H1 (cell line): ENCODE data around the gene TPD52L2. TPM values are rescaled to one million over a fixed set of nuclear protein-coding genes. Genes with fewer than 3 reads are reported as not detected.

ENCODE experiments used
- CTCF ChIA-PET: fragments of 300-600 bp; sonication (Branson Sonifier 250); formaldehyde crosslinking; loops from one replicate; lab custom pipeline; 2021; ENCODE audit not compliant: partially characterized antibody; lab: Charles Lee
- POLR2A ChIA-PET: fragments of 300-600 bp; sonication (Branson Sonifier 250); formaldehyde crosslinking; loops from one replicate; lab custom pipeline; 2021; ENCODE audit warnings: inconsistent platforms; ENCODE audit not compliant: partially characterized antibody; lab: Charles Lee
- DNase-seq, 2 experiments: peaks; one replicate each; pipeline versions ENCODE4 v3.0.0 to v3.0.0-alpha.2; 2010 to 2022; ENCODE audit warnings: low spot score in 2 of 2, low read depth in 1 of 2, mixed read lengths in 1 of 2
- FAIRE-seq: peaks from 2 replicates; lab custom pipeline; 2011; peaks lifted over from hg19 to GRCh38; lab: Jason Lieb, UNC
- H2AFZ ChIP-seq: 2 replicates; pipeline ENCODE4 v1.8.1; 2012; ENCODE audit warnings: low read length, inconsistent platforms
- H2AK5ac ChIP-seq: 2 replicates; pipeline ENCODE4 v1.6.1; 2013; ENCODE audit warnings: low read depth, low read length
- H2BK120ac ChIP-seq: replicated peaks from 2 replicates; pipeline ENCODE3; 2013; ENCODE audit warnings: low read depth, low read length, inconsistent platforms
- H2BK12ac ChIP-seq: 2 replicates; pipeline ENCODE4 v1.6.1; 2013; ENCODE audit warnings: low read depth, low read length
- H2BK15ac ChIP-seq: 2 replicates; pipeline ENCODE4 v1.6.1; 2013; ENCODE audit warnings: low read length
- H2BK20ac ChIP-seq: 2 replicates; pipeline ENCODE4 v1.6.1; 2013; ENCODE audit warnings: low read length
- H2BK5ac ChIP-seq: 2 replicates; pipeline ENCODE4 v1.6.1; 2013; ENCODE audit warnings: low read depth, low read length
- H3K14ac ChIP-seq: 2 replicates; pipeline ENCODE4 v1.6.1; 2013; ENCODE audit warnings: inconsistent platforms; ENCODE audit not compliant: insufficient read length
- H3K18ac ChIP-seq: 2 replicates; pipeline ENCODE4 v1.6.1; 2013; ENCODE audit warnings: low read length; ENCODE audit errors: extremely low read depth
- H3K23ac ChIP-seq: 2 replicates; pipeline ENCODE4 v1.6.1; 2013; ENCODE audit warnings: inconsistent platforms; ENCODE audit not compliant: insufficient read length
- H3K23me2 ChIP-seq: 2 replicates; pipeline ENCODE4 v1.6.1; 2013; ENCODE audit warnings: low read depth, low read length
- H3K27ac ChIP-seq: 2 replicates; pipeline ENCODE4 v1.6.1; 2011; ENCODE audit warnings: low read depth, low read length, inconsistent platforms
- H3K27me3 ChIP-seq, 4 experiments: replicated peaks in 1 of 4; 1 replicate in 1 of 4; 2 replicates in 3 of 4; pipeline versions ENCODE4 v1.6.1 to v1.8.1; 2011 to 2013; ENCODE audit warnings: low read length in 3 of 4, mild to moderate bottlenecking in 3 of 4, inconsistent platforms in 2 of 4, mixed read lengths in 2 of 4, moderate library complexity in 1 of 4; ENCODE audit not compliant: control insufficient read depth in 3 of 4, insufficient read depth in 3 of 4; ENCODE audit errors: extremely low read depth in 1 of 4
- H3K36me3 ChIP-seq, 4 experiments: 2 replicates each; pipeline versions ENCODE4 v1.6.1 to v1.8.1; 2011 to 2013; ENCODE audit warnings: mild to moderate bottlenecking in 4 of 4, low read length in 3 of 4, moderate library complexity in 2 of 4, control low read depth in 1 of 4, inconsistent platforms in 1 of 4; ENCODE audit not compliant: insufficient read depth in 4 of 4, control insufficient read depth in 2 of 4
- H3K4ac ChIP-seq: replicated peaks from 2 replicates; pipeline ENCODE3; 2013; ENCODE audit warnings: low read length, low read depth, mixed read lengths, inconsistent platforms; ENCODE audit not compliant: insufficient read length
- H3K4me1 ChIP-seq, 4 experiments: replicated peaks in 1 of 4; 1 replicate in 1 of 4; 2 replicates in 3 of 4; pipeline versions ENCODE4 v1.6.1 to v1.8.1; 2011 to 2013; ENCODE audit warnings: low read length in 3 of 4, inconsistent platforms in 2 of 4, mixed read lengths in 1 of 4; ENCODE audit not compliant: insufficient read depth in 4 of 4, control insufficient read depth in 3 of 4
- H3K4me2 ChIP-seq, 2 experiments: 2 replicates each; pipeline versions ENCODE4 v1.6.1 to v1.8.1; 2011 to 2013; ENCODE audit warnings: low read depth in 2 of 2, low read length in 2 of 2, control low read depth in 1 of 2, inconsistent platforms in 1 of 2, mild to moderate bottlenecking in 1 of 2; ENCODE audit not compliant: insufficient read depth in 1 of 2
- H3K4me3 ChIP-seq, 4 experiments: fragments of 200-600, 300-600 bp in 1 of 4; sonication (generic), shearing (Covaris generic), sonication (Bioruptor Twin) in 1 of 4; 2 replicates each; pipeline versions ENCODE4 v1.5.1 to v1.8.1; 2011 to 2016; ENCODE audit warnings: low read length in 4 of 4, low read depth in 3 of 4, control low read depth in 2 of 4, inconsistent platforms in 2 of 4, mild to moderate bottlenecking in 2 of 4, mixed read lengths in 1 of 4, moderate library complexity in 1 of 4; ENCODE audit not compliant: insufficient read depth in 2 of 4; ENCODE audit errors: extremely low read depth in 1 of 4
- H3K56ac ChIP-seq: replicated peaks from 2 replicates; pipeline ENCODE3; 2013; ENCODE audit warnings: low read depth, mild to moderate bottlenecking, mixed read lengths, low read length, inconsistent platforms; ENCODE audit not compliant: insufficient read length
- H3K79me1 ChIP-seq: 2 replicates; pipeline ENCODE4 v1.6.1; 2013; ENCODE audit warnings: low read depth, low read length, control low read depth
- H3K79me2 ChIP-seq, 2 experiments: 2 replicates each; pipeline versions ENCODE4 v1.6.1 to v1.8.1; 2012 to 2013; ENCODE audit warnings: low read length in 2 of 2, mild to moderate bottlenecking in 2 of 2, inconsistent platforms in 1 of 2; ENCODE audit not compliant: insufficient read depth in 2 of 2, control insufficient read depth in 1 of 2
- H3K9ac ChIP-seq, 4 experiments: replicated peaks in 1 of 4; 1 replicate in 1 of 4; 2 replicates in 3 of 4; pipeline versions ENCODE4 v1.6.1 to v1.8.1; 2011 to 2013; ENCODE audit warnings: low read depth in 3 of 4, low read length in 3 of 4, control low read depth in 2 of 4, mild to moderate bottlenecking in 2 of 4, moderate library complexity in 2 of 4, inconsistent platforms in 1 of 4; ENCODE audit errors: extremely low read depth in 1 of 4
- H3K9me3 ChIP-seq, 2 experiments: 2 replicates each; pipeline versions ENCODE4 v1.6.1 to v1.8.1; 2012 to 2013; ENCODE audit warnings: mild to moderate bottlenecking in 2 of 2, moderate library complexity in 2 of 2, control low read depth in 1 of 2, inconsistent platforms in 1 of 2, low read depth in 1 of 2, low read length in 1 of 2, mixed read lengths in 1 of 2; ENCODE audit not compliant: insufficient read depth in 2 of 2
- H4K20me1 ChIP-seq, 2 experiments: replicated peaks in 1 of 2; 2 replicates each; pipeline versions ENCODE3 to v1.8.1; 2011 to 2013; ENCODE audit warnings: inconsistent platforms in 2 of 2, low read length in 2 of 2, mild to moderate bottlenecking in 1 of 2; ENCODE audit not compliant: insufficient read depth in 2 of 2, control insufficient read depth in 1 of 2
- H4K5ac ChIP-seq: 2 replicates; pipeline ENCODE4 v1.6.1; 2013; ENCODE audit warnings: low read length, low read depth, mixed read lengths, inconsistent platforms; ENCODE audit not compliant: insufficient read length
- H4K8ac ChIP-seq: 2 replicates; pipeline ENCODE4 v1.8.0; 2013; ENCODE audit warnings: mild to moderate bottlenecking, moderate library complexity, low read length, inconsistent platforms; ENCODE audit not compliant: insufficient read depth; ENCODE audit errors: extremely low read depth
- H4K91ac ChIP-seq: replicated peaks from 2 replicates; pipeline ENCODE3; 2013; ENCODE audit warnings: low read length, mixed read lengths, inconsistent platforms; ENCODE audit not compliant: insufficient read length
- POLR2AphosphoS5 ChIP-seq: IDR thresholded peaks from 2 replicates; pipeline ENCODE4 v1.6.1; 2011; ENCODE audit warnings: low read depth, low read length
- YY1 ChIP-seq: IDR thresholded peaks from 2 replicates; pipeline ENCODE4 v1.6.1; 2011; ENCODE audit warnings: low read depth, mild to moderate bottlenecking, low read length
- WGBS, 2 experiments: shearing (Covaris generic) in 1 of 2; methylation state at CpG; one replicate each; pipeline versions ENCODE4 v1.1.6 to v1.1.7; 2013 to 2015; ENCODE audit warnings: low lambda C conversion rate in 2 of 2, mixed read lengths in 2 of 2, inconsistent platforms in 1 of 2, low coverage in 1 of 2, missing lambda C conversion rate in 1 of 2; ENCODE audit not compliant: insufficient replicate concordance in 2 of 2, insufficient coverage in 1 of 2, insufficient read length in 1 of 2; ENCODE audit errors: extremely low coverage in 1 of 2, missing lambda C conversion rate in 1 of 2; 5-methylcytosine and 5-hydroxymethylcytosine counted together
- polyA plus RNA-seq, 7 experiments: library from polyadenylated mRNA; depleted of rRNA in 3 of 7; stranded (reverse) in 5 of 7; unstranded in 2 of 7; fragments of >200 nt in 5 of 7; fragments of 200-250 nt in 2 of 7; gene quantifications; 1 replicate in 5 of 7; 2 replicates in 1 of 7; 4 replicates in 1 of 7; pipeline versions ENCODE4 v1.2.1 to v1.2.3, GENCODE V29; 2011 to 2013; ENCODE audit warnings: missing spikeins in 2 of 7, mixed read lengths in 2 of 7
- total RNA-seq: library from RNA; stranded (reverse); fragmentation: NEBNext Ultra II Directional; extraction: Animal tissue kit (Norgen Biotek cat#: 25700); gene quantifications from 2 replicates; pipeline ENCODE4 v1.2.1, GENCODE V29; 2021
- TF ChIP-seq, protein P1 (sequence below): IDR thresholded peaks from 2 replicates; pipeline ENCODE4 v1.6.1; 2011; ENCODE audit warnings: low read length, improper control_type of control experiment

TPD52L2 gene
- total and polyA plus RNA-seq, 2 of the 8 experiments (the other 6 are each of a cell fraction or from before 2014, with no cell fraction given) = 77.1 to 80.2 TPM

GRCh38 chr20:63903796-63904561 lies 38.9 kb downstream of the TPD52L2 start:
- H2AK5ac ChIP-seq = no peak overlapping the region
- no peak for DNase-seq
- H3K4ac ChIP-seq = no peak overlapping the region
- no peak overlapping the region for H4K8ac ChIP-seq
- no peaks in the 10 kb centered on the region for H3K9me3 ChIP-seq
- H3K27me3 ChIP-seq = no peaks in the 10 kb centered on the region
- no peak overlapping the region for H3K23ac ChIP-seq
- H3K36me3 ChIP-seq = no peaks in the 10 kb centered on the region
- H3K23me2 ChIP-seq = no peaks in the 10 kb centered on the region
- H2BK12ac ChIP-seq = no peak overlapping the region
- H3K27ac ChIP-seq = no peak overlapping the region
- H2BK20ac ChIP-seq = no peak overlapping the region
- peaks cover 0 to 38% of the 10 kb centered on the region in 2 experiments; a peak in 2 of 4 replicates for H3K79me2 ChIP-seq
- H3K18ac ChIP-seq = no peak overlapping the region
- no peak overlapping the region for H2BK15ac ChIP-seq
- ChIA-PET CTCF (interaction anchor here (1.0 to 6.0 kb wide), 6 partner anchors 7 to 365 kb away, joined by 3 to 34 read pairs (median 3); partner anchors contain the start of gene PRPF6), POLR2A (interaction anchor here (0.6 to 1.0 kb wide), 2 partner anchors 39 to 71 kb away, joined by 3 read pairs; partner anchors contain the start of gene TPD52L2)
- 91% methylated on average over 11 of the region's 11 CpGs; no CpG with 5 or more reads in 1 of the 2 experiments for WGBS, 2 experiments
- H4K20me1 ChIP-seq = peaks cover 0 to 6% of the 10 kb centered on the region in 2 experiments
- no peak overlapping the region for H3K4me2 ChIP-seq
- no peak overlapping the region for H3K4me3 ChIP-seq
- peaks cover 16% of the 10 kb centered on the region for H3K79me1 ChIP-seq
- H2BK5ac ChIP-seq = no peak overlapping the region
- no peak overlapping the region for H2AFZ ChIP-seq
- H4K91ac ChIP-seq = no peak overlapping the region
- no peak overlapping the region for H3K56ac ChIP-seq
- no peak overlapping the region for H3K14ac ChIP-seq
- no peak overlapping the region for H4K5ac ChIP-seq
- H3K4me1 ChIP-seq = no peaks in the 10 kb centered on the region
- H3K9ac ChIP-seq = no peak overlapping the region
- no peak for FAIRE-seq
- H2BK120ac ChIP-seq = no peak overlapping the region
- TF ChIP-seq, protein P1, sequence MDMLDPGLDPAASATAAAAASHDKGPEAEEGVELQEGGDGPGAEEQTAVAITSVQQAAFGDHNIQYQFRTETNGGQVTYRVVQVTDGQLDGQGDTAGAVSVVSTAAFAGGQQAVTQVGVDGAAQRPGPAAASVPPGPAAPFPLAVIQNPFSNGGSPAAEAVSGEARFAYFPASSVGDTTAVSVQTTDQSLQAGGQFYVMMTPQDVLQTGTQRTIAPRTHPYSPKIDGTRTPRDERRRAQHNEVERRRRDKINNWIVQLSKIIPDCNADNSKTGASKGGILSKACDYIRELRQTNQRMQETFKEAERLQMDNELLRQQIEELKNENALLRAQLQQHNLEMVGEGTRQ = no peak
- TF ChIP-seq YY1 (no peak), POLR2AphosphoS5 (no peak)
